B cell (primary cell): ENCODE data around the gene MYD88. TPM values are rescaled to one million over a fixed set of nuclear protein-coding genes. Genes with fewer than 3 reads are reported as not detected.

Source experiments
- ATAC-seq: fragments of 200-7000 bp; cut with Tn5 transposase; one replicate; pipeline ENCODE4 v1.10.0; 2021; ENCODE audit warnings: low read depth, mild to moderate bottlenecking, moderate number of reproducible peaks, moderate library complexity
- CTCF ChIA-PET: fragments of 350-600 bp; sonication (Branson Sonifier 250); formaldehyde crosslinking; loops from one replicate; lab custom pipeline; 2021; ENCODE audit warnings: antibody characterized with exemption, inconsistent platforms; lab: Charles Lee
- POLR2A ChIA-PET: fragments of 350-600 bp; sonication (Branson Sonifier 250); formaldehyde crosslinking; loops from one replicate; lab custom pipeline; 2021; ENCODE audit warnings: antibody characterized with exemption; lab: Charles Lee
- DNase-seq: peaks from one replicate; pipeline ENCODE4 v3.0.0; 2013
- H2AFZ ChIP-seq: 2 replicates; pipeline ENCODE4 v1.6.1; 2012; ENCODE audit warnings: mild to moderate bottlenecking, low read depth, low read length; ENCODE audit not compliant: insufficient read depth, poor library complexity, severe bottlenecking
- H3K27ac ChIP-seq, 2 donors: 1 replicate in 1 of 2; 2 replicates in 1 of 2; pipeline ENCODE4 v1.5.1; 2012 to 2013; ENCODE audit warnings: low read length in 2 of 2, mild to moderate bottlenecking in 2 of 2, moderate library complexity in 1 of 2
- H3K27me3 ChIP-seq, 4 experiments: fragments of 200-600 bp in 1 of 4; sonication (generic) in 1 of 4; replicated peaks in 1 of 4; 1 replicate in 2 of 4; 2 replicates in 2 of 4; pipeline versions ENCODE4 v1.6.1 to v1.7.0; 2013 to 2016; ENCODE audit warnings: low read length in 3 of 4, mild to moderate bottlenecking in 2 of 4, mixed read lengths in 1 of 4, moderate library complexity in 1 of 4; ENCODE audit not compliant: insufficient read depth in 4 of 4, control insufficient read depth in 3 of 4; ENCODE audit errors: control extremely low read depth in 1 of 4
- H3K36me3 ChIP-seq, 2 experiments: replicated peaks in 1 of 2; 1 replicate in 1 of 2; 2 replicates in 1 of 2; pipeline versions ENCODE4 v1.6.1 to v1.7.1; 2013; ENCODE audit warnings: low read length in 1 of 2; ENCODE audit not compliant: insufficient read depth in 2 of 2, control insufficient read depth in 1 of 2; ENCODE audit errors: control extremely low read depth in 1 of 2, extremely low read depth in 1 of 2
- H3K4me1 ChIP-seq, 2 donors: fragments of 200-600 bp in 1 of 2; sonication (generic) in 1 of 2; 1 replicate in 1 of 2; 2 replicates in 1 of 2; pipeline versions ENCODE4 v1.5.1 to v1.6.1; 2013 to 2017; ENCODE audit warnings: low read length in 2 of 2; ENCODE audit not compliant: control insufficient read depth in 2 of 2, insufficient read depth in 2 of 2
- H3K4me2 ChIP-seq: replicated peaks from 2 replicates; pipeline ENCODE3; 2012; ENCODE audit warnings: mild to moderate bottlenecking, low read depth, low read length; ENCODE audit not compliant: poor library complexity, severe bottlenecking
- H3K4me3 ChIP-seq, 5 experiments: fragments of 200-600 bp in 1 of 5; sonication (generic) in 1 of 5; 1 replicate in 3 of 5; 2 replicates in 2 of 5; pipeline versions ENCODE4 v1.5.1 to v1.7.0; 2011 to 2016; ENCODE audit warnings: low read length in 4 of 5, mild to moderate bottlenecking in 4 of 5, low read depth in 2 of 5, control low read depth in 1 of 5, moderate library complexity in 1 of 5; ENCODE audit not compliant: insufficient read depth in 1 of 5; ENCODE audit errors: control extremely low read depth in 1 of 5, extremely low read depth in 1 of 5
- H3K79me2 ChIP-seq: fragments of 200-600 bp; sonication (generic); one replicate; pipeline ENCODE4 v1.6.0; 2016; ENCODE audit warnings: low read length; ENCODE audit not compliant: control insufficient read depth, insufficient read depth
- H3K9ac ChIP-seq: fragments of 200-600 bp; sonication (generic); 2 replicates; pipeline ENCODE4 v1.6.1; 2017; ENCODE audit warnings: mild to moderate bottlenecking, low read length, moderate library complexity
- H3K9me3 ChIP-seq, 3 donors: one replicate each; pipeline versions ENCODE4 v1.6.1 to v1.7.1; 2013; ENCODE audit warnings: low read length in 2 of 3; ENCODE audit not compliant: control insufficient read depth in 2 of 3, insufficient read depth in 1 of 3; ENCODE audit errors: control extremely low read depth in 1 of 3
- H4K20me1 ChIP-seq: 2 replicates; pipeline ENCODE4 v1.6.0; 2012; ENCODE audit warnings: mild to moderate bottlenecking, low read length; ENCODE audit not compliant: insufficient read depth, control insufficient read depth, poor library complexity, severe bottlenecking
- H3K27ac Mint-ChIP-seq: one replicate; pipeline ENCODE4 v1.8.0; 2021; ENCODE audit warnings: mixed read lengths
- H3K27me3 Mint-ChIP-seq: one replicate; pipeline ENCODE4 v1.8.0; 2021; ENCODE audit warnings: mixed read lengths
- H3K4me1 Mint-ChIP-seq: one replicate; pipeline ENCODE4 v1.8.0; 2021; ENCODE audit warnings: mixed read lengths
- H3K4me3 Mint-ChIP-seq: one replicate; pipeline ENCODE4 v1.8.0; 2021; ENCODE audit warnings: mixed read lengths
- H3K9me3 Mint-ChIP-seq: one replicate; pipeline ENCODE4 v1.8.0; 2022; ENCODE audit warnings: mixed read lengths; ENCODE audit not compliant: insufficient read depth
- EZH2 ChIP-seq: IDR thresholded peaks from 2 replicates; pipeline ENCODE4 v1.6.1; 2012; ENCODE audit warnings: borderline replicate concordance, low read depth, mild to moderate bottlenecking, moderate library complexity, low read length; ENCODE audit not compliant: insufficient read depth, poor library complexity, severe bottlenecking
- WGBS: methylation state at CpG from one replicate; pipeline ENCODE4 v1.1.5; 2013; ENCODE audit warnings: missing lambda C conversion rate; ENCODE audit not compliant: insufficient coverage; 5-methylcytosine and 5-hydroxymethylcytosine counted together
- intact Hi-C: fragments of 100-400 bp; cut with micrococcal nuclease; formaldehyde crosslinking; loops from one replicate; pipeline ENCODE4 v1.10.0; 2022
- polyA plus RNA-seq: library from polyadenylated mRNA; depleted of rRNA; stranded (reverse); fragments of >200 nt; gene quantifications from 2 replicates; pipeline ENCODE4 v1.2.3, GENCODE V29; 2012
- total RNA-seq, 2 donors: library from RNA; stranded (reverse); fragments of 120-200 nt in 1 of 2; gene quantifications; 1 replicate in 1 of 2; 2 replicates in 1 of 2; pipeline versions ENCODE4 v1.2.3 to v1.2.4, GENCODE V29; 2013 to 2022
- TF ChIP-seq, protein P1 (sequence below): fragments of 200-600 bp; IDR thresholded peaks from one replicate; pipeline ENCODE4 v1.8.0; 2022; ENCODE audit warnings: antibody characterized with exemption, mild to moderate bottlenecking

The MYD88 gene
- total and polyA plus RNA-seq, 2 donors (not counting 1 experiment from before 2014, with no cell fraction given) = 48.0 to 52.3 TPM

DNA sequence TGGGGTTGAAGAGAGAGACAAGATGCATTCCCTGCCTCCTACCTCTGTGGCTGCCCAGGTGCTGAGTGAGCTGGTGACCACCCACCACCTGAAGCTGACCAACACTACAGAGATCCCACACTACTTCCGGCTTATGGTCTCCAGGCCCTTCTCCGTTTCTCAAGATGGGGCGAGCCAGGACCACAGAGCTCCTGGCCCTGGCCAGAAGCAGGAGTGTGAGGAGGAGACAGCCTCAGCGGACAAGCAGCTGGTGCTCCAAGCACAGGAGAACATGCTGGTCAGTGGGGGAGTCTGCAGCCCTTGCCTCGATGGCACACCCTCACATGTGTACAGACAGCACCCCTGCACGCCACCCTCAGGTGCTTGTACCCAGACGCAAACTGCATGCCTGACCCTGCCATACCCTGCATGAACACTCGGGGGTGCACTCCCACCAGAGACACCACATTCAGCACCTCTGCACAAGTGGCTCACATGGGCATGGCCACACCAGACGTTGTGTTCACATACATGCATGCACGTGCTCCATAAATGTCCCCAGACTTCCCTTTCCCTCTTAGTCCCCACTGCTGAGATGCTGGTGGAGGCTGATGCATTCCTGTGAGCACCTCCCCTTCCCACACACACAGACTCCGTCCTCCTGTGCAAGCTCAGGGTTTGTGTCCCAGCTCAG is 20.6 kb upstream of the MYD88 start:
- ATAC-seq (peak; percentile 84), DNase-seq (peak; percentile 71)
- Mint-ChIP-seq H3K4me3 (no peak overlapping the region), H3K9me3 (no peaks in the 10 kb centered on the region), H3K27me3 (peaks cover 7% of the 10 kb centered on the region), H3K4me1 (peaks cover 22% of the 10 kb centered on the region), H3K27ac (no peak overlapping the region)
- peaks cover 19 to 23% of the 10 kb centered on the region in 2 donors for H3K4me1 ChIP-seq
- H3K27me3 ChIP-seq = no peaks in the 10 kb centered on the region
- H3K9ac ChIP-seq = no peak overlapping the region
- no peaks in the 10 kb centered on the region for H4K20me1 ChIP-seq
- H3K9me3 ChIP-seq = no peaks in the 10 kb centered on the region
- H3K79me2 ChIP-seq = no peaks in the 10 kb centered on the region
- H3K27ac ChIP-seq = no peak overlapping the region
- 49% methylated on average over 9 of the region's 11 CpGs for WGBS
- no peak for TF ChIP-seq EZH2
- TF ChIP-seq, protein P1, sequence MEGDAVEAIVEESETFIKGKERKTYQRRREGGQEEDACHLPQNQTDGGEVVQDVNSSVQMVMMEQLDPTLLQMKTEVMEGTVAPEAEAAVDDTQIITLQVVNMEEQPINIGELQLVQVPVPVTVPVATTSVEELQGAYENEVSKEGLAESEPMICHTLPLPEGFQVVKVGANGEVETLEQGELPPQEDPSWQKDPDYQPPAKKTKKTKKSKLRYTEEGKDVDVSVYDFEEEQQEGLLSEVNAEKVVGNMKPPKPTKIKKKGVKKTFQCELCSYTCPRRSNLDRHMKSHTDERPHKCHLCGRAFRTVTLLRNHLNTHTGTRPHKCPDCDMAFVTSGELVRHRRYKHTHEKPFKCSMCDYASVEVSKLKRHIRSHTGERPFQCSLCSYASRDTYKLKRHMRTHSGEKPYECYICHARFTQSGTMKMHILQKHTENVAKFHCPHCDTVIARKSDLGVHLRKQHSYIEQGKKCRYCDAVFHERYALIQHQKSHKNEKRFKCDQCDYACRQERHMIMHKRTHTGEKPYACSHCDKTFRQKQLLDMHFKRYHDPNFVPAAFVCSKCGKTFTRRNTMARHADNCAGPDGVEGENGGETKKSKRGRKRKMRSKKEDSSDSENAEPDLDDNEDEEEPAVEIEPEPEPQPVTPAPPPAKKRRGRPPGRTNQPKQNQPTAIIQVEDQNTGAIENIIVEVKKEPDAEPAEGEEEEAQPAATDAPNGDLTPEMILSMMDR = peak; percentile 81
- H3K4me2 ChIP-seq = no peak overlapping the region
- H3K36me3 ChIP-seq = peaks cover 0 to 24% of the 10 kb centered on the region in 2 experiments
- CTCF ChIA-PET = interaction anchor here (0.6 to 6.5 kb wide), 6 partner anchors 11 to 362 kb away, joined by 3 to 55 read pairs (median 7); partner anchors contain the start of gene OXSR1
- POLR2A ChIA-PET = no interaction called here
- H2AFZ ChIP-seq = no peak overlapping the region
- no peak overlapping the region for H3K4me3 ChIP-seq
- intact Hi-C loops = loop anchor here (1.0 to 2.0 kb wide), 2 partner anchors 229 to 362 kb away; partner anchors contain the start of gene XYLB
